K562 (cell line): ENCODE measurements around the gene SUDS3. TPM values are rescaled to one million over a fixed set of nuclear protein-coding genes. Genes with fewer than 3 reads are reported as not detected.

Experiments
- CBX3 ChIP-seq, 2 experiments: IDR thresholded peaks; 1 replicate in 1 of 2; 2 replicates in 1 of 2; pipeline ENCODE4 v1.6.1; 2012; ENCODE audit warnings: inconsistent platforms in 2 of 2, low read length in 2 of 2, borderline replicate concordance in 1 of 2, control low read depth in 1 of 2
- CEBPZ ChIP-seq: fragments of 150-350 bp; IDR thresholded peaks from 2 replicates; pipeline ENCODE4 v1.6.1; 2014; ENCODE audit warnings: low read depth, mild to moderate bottlenecking, low read length, borderline replicate concordance
- ETV1 ChIP-seq: fragments of 450-650 bp; conservative IDR thresholded peaks from 2 replicates; pipeline ENCODE4 v1.6.1; 2016; ENCODE audit warnings: missing genetic modification characterization, control low read depth, low read depth, missing compliant biosample characterization
- GMEB1 ChIP-seq: fragments of 250-450 bp; sonication (Bioruptor Pico); IDR thresholded peaks from 2 replicates; pipeline ENCODE4 v1.4.0; 2020; ENCODE audit warnings: mild to moderate bottlenecking
- KAT8 ChIP-seq: fragments of 450-650 bp; IDR thresholded peaks from 2 replicates; pipeline ENCODE4 v1.6.1; 2016; ENCODE audit warnings: low read depth, mild to moderate bottlenecking
- MEIS2 ChIP-seq: fragments of 450-650 bp; IDR thresholded peaks from 2 replicates; pipeline ENCODE4 v1.6.1; 2014; ENCODE audit warnings: mild to moderate bottlenecking; ENCODE audit not compliant: partially characterized antibody
- MTA1 ChIP-seq: fragments of 450-650 bp; IDR thresholded peaks from 2 replicates; pipeline ENCODE4 v1.6.1; 2017; ENCODE audit warnings: borderline replicate concordance
- NKRF ChIP-seq: fragments of 450-650 bp; IDR thresholded peaks from 2 replicates; pipeline ENCODE4 v1.6.1; 2016; ENCODE audit warnings: borderline replicate concordance
- RFX7 ChIP-seq: fragments of 250-450 bp; sonication (Bioruptor Pico); IDR thresholded peaks from 2 replicates; pipeline ENCODE4 v1.5.1; 2021; ENCODE audit warnings: mild to moderate bottlenecking
- SMARCB1 ChIP-seq: IDR thresholded peaks from 2 replicates; pipeline ENCODE4 v1.6.1; 2011; ENCODE audit warnings: improper control_type of control experiment, low read depth; ENCODE audit not compliant: insufficient read length
- TFAM ChIP-seq: fragments of 250-450 bp; sonication (Bioruptor Pico); conservative IDR thresholded peaks from 2 replicates; pipeline ENCODE4 v1.5.0; 2021; ENCODE audit warnings: mild to moderate bottlenecking, moderate library complexity
- XRCC4 ChIP-seq: IDR thresholded peaks from one replicate; pipeline ENCODE4 v1.6.1; 2011; ENCODE audit not compliant: insufficient read depth, insufficient read length; ENCODE audit errors: extremely low read depth
- ZNF143 ChIP-seq: sonication (generic); formaldehyde crosslinking; IDR thresholded peaks from 2 replicates; pipeline ENCODE4 v1.9.0; 2022; ENCODE audit warnings: mild to moderate bottlenecking, missing genetic modification reagents
- polyA plus RNA-seq, 8 experiments: library from polyadenylated mRNA; depleted of rRNA in 4 of 8; stranded (reverse) in 5 of 8; unstranded in 3 of 8; fragments of >200 nt; fragmentation: Nextera tagmentation in 2 of 8; fragmentation: Illumina TruSeq in 1 of 8; extraction: Ambion mirVana in 2 of 8; extraction: Trizol in 1 of 8; gene quantifications; 2 replicates each; pipeline versions ENCODE4 v1.2.1 to v1.2.3, GENCODE V29; 2011 to 2014; ENCODE audit warnings: inconsistent platforms in 1 of 8, missing spikeins in 1 of 8
- total RNA-seq, 7 experiments: library from RNA; depleted of rRNA in 6 of 7; stranded (reverse); fragments of >200 nt in 6 of 7; fragmentation: Illumina TruSeq in 2 of 7; extraction: Trizol in 2 of 7; gene quantifications; 2 replicates each; pipeline versions ENCODE4 v1.2.1 to v1.2.3, GENCODE V29; 2011 to 2021; ENCODE audit warnings: low replicate concordance in 1 of 7
- TF ChIP-seq, protein P1 (sequence below): sonication (generic); formaldehyde crosslinking; IDR thresholded peaks from 2 replicates; pipeline ENCODE4 v1.8.1; 2023; ENCODE audit warnings: mild to moderate bottlenecking, missing genetic modification reagents

SUDS3 gene
- total and polyA plus RNA-seq, 9 of the 15 experiments (the other 6 are each of a cell fraction or from before 2014, with no cell fraction given), result 6.6 to 30.5 (median 23.3) TPM

- TF ChIP-seq, protein P1, sequence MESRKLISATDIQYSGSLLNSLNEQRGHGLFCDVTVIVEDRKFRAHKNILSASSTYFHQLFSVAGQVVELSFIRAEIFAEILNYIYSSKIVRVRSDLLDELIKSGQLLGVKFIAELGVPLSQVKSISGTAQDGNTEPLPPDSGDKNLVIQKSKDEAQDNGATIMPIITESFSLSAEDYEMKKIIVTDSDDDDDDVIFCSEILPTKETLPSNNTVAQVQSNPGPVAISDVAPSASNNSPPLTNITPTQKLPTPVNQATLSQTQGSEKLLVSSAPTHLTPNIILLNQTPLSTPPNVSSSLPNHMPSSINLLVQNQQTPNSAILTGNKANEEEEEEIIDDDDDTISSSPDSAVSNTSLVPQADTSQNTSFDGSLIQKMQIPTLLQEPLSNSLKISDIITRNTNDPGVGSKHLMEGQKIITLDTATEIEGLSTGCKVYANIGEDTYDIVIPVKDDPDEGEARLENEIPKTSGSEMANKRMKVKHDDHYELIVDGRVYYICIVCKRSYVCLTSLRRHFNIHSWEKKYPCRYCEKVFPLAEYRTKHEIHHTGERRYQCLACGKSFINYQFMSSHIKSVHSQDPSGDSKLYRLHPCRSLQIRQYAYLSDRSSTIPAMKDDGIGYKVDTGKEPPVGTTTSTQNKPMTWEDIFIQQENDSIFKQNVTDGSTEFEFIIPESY (CRISPR knock-in tag), result no peak
- TF ChIP-seq XRCC4, result no peak
- TF ChIP-seq NKRF, result peak; percentile 64; the same call in 1 of the 2 replicates
- no peak for TF ChIP-seq ZNF143 (CRISPR knock-in tag)
- TF ChIP-seq MEIS2, result peak; percentile 98
- TF ChIP-seq GMEB1 (CRISPR knock-in tag), result no peak
- TF ChIP-seq KAT8, result no peak
- TF ChIP-seq ETV1 (tag), result peak; percentile 73
- no peak for TF ChIP-seq TFAM (CRISPR knock-in tag)
- no peak for TF ChIP-seq CBX3 (IDR thresholded peaks at IDR 0.05; ENCODE audit: borderline replicate concordance in 1 of 2, low read length in 2 of 2)
- TF ChIP-seq RFX7 (CRISPR knock-in tag), result no peak
- TF ChIP-seq SMARCB1, result no peak
- no peak for TF ChIP-seq CEBPZ
- TF ChIP-seq MTA1, result no peak
Observed at GRCh38 chr12:118357257-118358007, 18.9 kb upstream of the SUDS3 start (continued).
